Ovary (tissue), 9 donors: ENCODE measurements around the gene JARID2. TPM values are rescaled to one million over a fixed set of nuclear protein-coding genes. Genes with fewer than 3 reads are reported as not detected.

ENCODE experiments used
- DNase-seq, 5 donors: peaks; one replicate each; pipeline ENCODE4 v3.0.0-alpha.2; 2019 to 2020
- H3K27ac ChIP-seq, 2 donors: fragments of 200-600 bp; one replicate each; pipeline versions ENCODE4 v1.5.1 to v1.8.0; 2019 to 2022
- H3K27me3 ChIP-seq: fragments of 200-600 bp; one replicate; pipeline ENCODE4 v1.8.0; 2022
- H3K36me3 ChIP-seq: fragments of 200-600 bp; sonication (generic); one replicate; pipeline ENCODE4 v1.5.1; 2019
- H3K4me1 ChIP-seq: one replicate; pipeline ENCODE4 v1.8.1; 2013; ENCODE audit warnings: mild to moderate bottlenecking, moderate library complexity; ENCODE audit not compliant: insufficient read depth
- H3K4me3 ChIP-seq: fragments of 200-600 bp; sonication (generic); one replicate; pipeline ENCODE4 v1.5.1; 2017
- H3K9me3 ChIP-seq, 2 donors: fragments of 200-600 bp in 1 of 2; sonication (generic) in 1 of 2; one replicate each; pipeline versions ENCODE4 v1.5.1 to v1.8.1; 2013 to 2019; ENCODE audit warnings: mild to moderate bottlenecking in 1 of 2, moderate library complexity in 1 of 2
- EP300 ChIP-seq: sonication (generic); formaldehyde crosslinking; IDR thresholded peaks from one replicate; pipeline ENCODE4 v1.6.1; 2017; ENCODE audit warnings: antibody characterized with exemption
- POLR2A ChIP-seq: fragments of 450-650 bp; IDR thresholded peaks from one replicate; pipeline ENCODE4 v1.6.1; 2017; ENCODE audit warnings: antibody characterized with exemption, mild to moderate bottlenecking, moderate library complexity
- WGBS, 3 donors: extraction: QIAGEN DNeasy Blood & Tissue Kit in 1 of 3; methylation state at CpG; one replicate each; pipeline versions ENCODE4 v1.1.5 to v1.1.7; 2013 to 2017; 5-methylcytosine and 5-hydroxymethylcytosine counted together
- intact Hi-C, 4 donors: fragments of 100-400 bp; cut with DNase I; formaldehyde crosslinking; loops; one replicate each; pipeline versions ENCODE4 v1.11.0 to v1.15.1; 2022 to 2023
- polyA plus RNA-seq, 2 donors: library from polyadenylated mRNA; stranded (reverse); fragments of 200-250 nt in 1 of 2; fragments of 350-450 nt in 1 of 2; fragmentation: Illumina TruSeq in 1 of 2; extraction: RNeasy Lipid Tissue Mini Kit (QIAGEN cat#74804) in 1 of 2; gene quantifications; one replicate each; pipeline ENCODE4 v1.2.3, GENCODE V29; 2013 to 2014
- total RNA-seq, 7 donors: library from RNA; depleted of rRNA in 2 of 7; stranded (reverse); fragments of >200 nt in 2 of 7; fragmentation: NEBNext Ultra II Directional in 3 of 7; extraction: Animal tissue kit (Norgen Biotek cat#: 25700) in 3 of 7; gene quantifications; one replicate each; pipeline versions ENCODE4 v1.1.0 to v1.2.4, GENCODE V29; 2016 to 2023
- TF ChIP-seq, protein P1 (sequence below), 3 donors: fragments of 450-650 bp in 2 of 3; fragments of 200-600 bp in 1 of 3; IDR thresholded peaks; one replicate each; pipeline versions ENCODE4 v1.5.1 to v1.8.0; 2016 to 2022; ENCODE audit warnings: antibody characterized with exemption in 3 of 3, mild to moderate bottlenecking in 1 of 3
- donor health status: DM: no; HTN: no; CAD: no; lungs with moderate emphysema.
- donor health status: DM: no; HTN: no; CAD: no.
- donor health status: Bipolar disorder and iron deficiency.
- donor health status: DM: yes; HTN: yes; CAD: no.
- donor health status: DM: no; HTN: no; CAD: no.
- donor health status: DM: yes; HTN: yes; CAD: no.

Gene JARID2
- total and polyA plus RNA-seq, 9 donors = 4.5 to 17.4 (median 8.7) TPM

GRCh38 chr6:15421945-15422733, 176.3 kb downstream of the JARID2 start:
- DNase-seq = no peak
- WGBS, 3 donors = 93 to 97% (median 95%) methylated on average over 10 of the region's 10 CpGs
- Histone ChIP-seq H3K27ac (no peak overlapping the region), H3K4me3 (no peak overlapping the region), H3K9me3 (no peaks in the 10 kb centered on the region), H3K4me1 (peaks cover 2% of the 10 kb centered on the region), H3K36me3 (no peaks in the 10 kb centered on the region), H3K27me3 (no peaks in the 10 kb centered on the region)
- intact Hi-C loops = no loop called here
- TF ChIP-seq EP300 = no peak
- TF ChIP-seq, protein P1, sequence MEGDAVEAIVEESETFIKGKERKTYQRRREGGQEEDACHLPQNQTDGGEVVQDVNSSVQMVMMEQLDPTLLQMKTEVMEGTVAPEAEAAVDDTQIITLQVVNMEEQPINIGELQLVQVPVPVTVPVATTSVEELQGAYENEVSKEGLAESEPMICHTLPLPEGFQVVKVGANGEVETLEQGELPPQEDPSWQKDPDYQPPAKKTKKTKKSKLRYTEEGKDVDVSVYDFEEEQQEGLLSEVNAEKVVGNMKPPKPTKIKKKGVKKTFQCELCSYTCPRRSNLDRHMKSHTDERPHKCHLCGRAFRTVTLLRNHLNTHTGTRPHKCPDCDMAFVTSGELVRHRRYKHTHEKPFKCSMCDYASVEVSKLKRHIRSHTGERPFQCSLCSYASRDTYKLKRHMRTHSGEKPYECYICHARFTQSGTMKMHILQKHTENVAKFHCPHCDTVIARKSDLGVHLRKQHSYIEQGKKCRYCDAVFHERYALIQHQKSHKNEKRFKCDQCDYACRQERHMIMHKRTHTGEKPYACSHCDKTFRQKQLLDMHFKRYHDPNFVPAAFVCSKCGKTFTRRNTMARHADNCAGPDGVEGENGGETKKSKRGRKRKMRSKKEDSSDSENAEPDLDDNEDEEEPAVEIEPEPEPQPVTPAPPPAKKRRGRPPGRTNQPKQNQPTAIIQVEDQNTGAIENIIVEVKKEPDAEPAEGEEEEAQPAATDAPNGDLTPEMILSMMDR (IDR thresholded peaks at IDR 0.05) = no peak
- no peak for TF ChIP-seq POLR2A

DNA sequence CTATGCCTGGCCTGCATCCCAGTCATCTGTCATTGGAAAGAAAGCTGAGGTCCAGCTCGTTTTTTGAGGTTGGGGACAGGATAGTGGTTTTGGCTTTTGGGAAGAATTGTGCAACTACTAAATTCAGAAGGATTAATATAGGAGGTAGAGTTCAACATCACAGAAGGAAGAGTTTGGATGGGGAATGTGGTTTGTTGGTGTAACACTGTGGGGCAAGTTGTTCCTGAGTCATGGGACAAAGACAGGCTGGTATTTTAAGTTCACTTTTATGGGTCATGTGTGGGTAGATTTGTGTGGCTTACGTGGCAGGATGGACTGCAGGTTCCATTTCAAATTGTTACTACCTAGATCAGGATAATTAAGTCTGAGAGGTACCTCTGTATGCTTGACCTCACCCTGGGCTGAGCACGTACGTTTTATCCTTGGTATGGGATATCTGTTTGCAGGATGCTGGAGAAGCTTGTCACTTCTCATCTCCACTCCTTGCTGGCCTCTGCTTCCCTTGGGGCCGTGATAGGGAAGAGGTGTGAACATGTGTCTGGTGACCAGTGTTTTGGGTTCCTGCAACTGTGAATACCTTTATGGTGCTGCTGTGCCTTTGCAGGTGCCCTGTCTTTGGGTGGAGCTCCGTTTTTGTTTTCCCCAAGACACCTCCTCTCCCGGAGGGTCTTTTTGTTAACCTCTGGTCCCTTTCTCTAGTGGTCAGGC, 177.6 kb downstream of the JARID2 start:
- Histone ChIP-seq H3K4me3 (no peak overlapping the region), H3K9me3 (no peaks in the 10 kb centered on the region), H3K36me3 (no peaks in the 10 kb centered on the region), H3K4me1 (peaks cover 2% of the 10 kb centered on the region), H3K27me3 (no peaks in the 10 kb centered on the region), H3K27ac (no peak overlapping the region)
- WGBS, 3 donors = 85 to 90% (median 89%) methylated on average over 7 of the region's 7 CpGs
- TF ChIP-seq EP300 = no peak
- TF ChIP-seq, protein P1 (IDR thresholded peaks at IDR 0.05) = no peak
- no peak for TF ChIP-seq POLR2A
- intact Hi-C loops = no loop called here
- DNase-seq = no peak

DNA sequence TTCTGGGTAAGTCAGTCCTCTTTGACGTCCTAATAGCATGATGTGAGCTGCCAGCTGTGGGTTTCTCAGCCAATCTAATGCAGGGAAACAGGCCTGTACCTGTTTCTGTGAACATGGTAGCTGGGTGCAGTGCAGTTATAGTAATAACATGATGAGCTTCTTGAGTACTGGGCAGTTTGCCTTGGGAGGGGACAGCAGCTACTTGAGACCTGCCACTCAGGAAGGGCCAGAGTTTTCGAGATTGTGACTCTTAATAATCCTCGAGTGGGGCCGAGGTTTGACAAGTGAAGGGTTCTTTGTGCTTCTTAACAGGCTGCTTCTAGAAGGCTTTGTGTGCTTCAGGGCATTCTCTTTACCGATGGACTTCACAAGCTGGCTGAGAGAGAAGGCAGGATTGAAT, 180.1 kb downstream of the JARID2 start:
- Histone ChIP-seq H3K27me3 (no peaks in the 10 kb centered on the region), H3K4me3 (no peak overlapping the region), H3K36me3 (no peaks in the 10 kb centered on the region), H3K9me3 (no peaks in the 10 kb centered on the region), H3K27ac (no peak overlapping the region), H3K4me1 (peaks cover 8% of the 10 kb centered on the region)
- DNase-seq = no peak
- TF ChIP-seq, protein P1 (IDR thresholded peaks at IDR 0.05) = no peak
- no peak for TF ChIP-seq POLR2A
- TF ChIP-seq EP300 = no peak
- WGBS, 3 donors = 92 to 95% (median 94%) methylated on average over 5 of the region's 5 CpGs
- intact Hi-C loops = no loop called here

DNA sequence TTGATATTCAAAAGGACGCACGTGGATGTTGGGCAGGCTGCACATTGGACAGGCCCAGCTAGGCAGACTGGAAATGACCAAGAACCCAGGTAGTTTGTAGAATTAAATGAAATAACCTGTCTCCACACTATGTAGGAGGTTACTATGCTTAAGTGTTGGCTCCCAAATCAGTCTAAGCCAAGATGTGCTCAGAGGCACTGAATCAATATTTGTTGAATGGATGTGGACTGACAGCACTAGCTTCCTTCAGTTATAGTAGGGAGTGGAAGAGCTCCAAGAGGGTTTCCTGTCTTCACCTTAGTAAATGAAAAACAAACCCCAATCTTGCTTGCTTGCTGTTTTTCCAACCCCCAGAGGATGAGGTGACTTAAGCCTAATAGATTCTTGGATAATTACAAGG, 180.5 kb downstream of the JARID2 start:
- H3K27me3 ChIP-seq = no peaks in the 10 kb centered on the region
- TF ChIP-seq, protein P1 (IDR thresholded peaks at IDR 0.05) = no peak
- TF ChIP-seq EP300 (no peak), POLR2A (no peak)
- H3K36me3 ChIP-seq = no peaks in the 10 kb centered on the region
- no peak overlapping the region for H3K4me3 ChIP-seq
- H3K9me3 ChIP-seq = no peaks in the 10 kb centered on the region
- WGBS, 3 donors = 93 to 96% (median 96%) methylated on average over 2 of the region's 2 CpGs
- H3K27ac ChIP-seq = no peak overlapping the region
- peaks cover 12% of the 10 kb centered on the region for H3K4me1 ChIP-seq
- no peak for DNase-seq
- intact Hi-C loops = no loop called here
